Measurements from ENCODE around the gene FHIT.
"Not testable (repeated sequence)": the region's sequence is repeated elsewhere in the genome, so short reads cannot be mapped to it uniquely, and the experiment has no call there.

The FHIT gene

GRCh38 chr3:60579734-60580133, 671.5 kb downstream of the FHIT start:
- FAIRE-seq (peak; percentile 64), DNase-seq (ENCODE audit: low spot score) (peak; percentile 55)

DNA sequence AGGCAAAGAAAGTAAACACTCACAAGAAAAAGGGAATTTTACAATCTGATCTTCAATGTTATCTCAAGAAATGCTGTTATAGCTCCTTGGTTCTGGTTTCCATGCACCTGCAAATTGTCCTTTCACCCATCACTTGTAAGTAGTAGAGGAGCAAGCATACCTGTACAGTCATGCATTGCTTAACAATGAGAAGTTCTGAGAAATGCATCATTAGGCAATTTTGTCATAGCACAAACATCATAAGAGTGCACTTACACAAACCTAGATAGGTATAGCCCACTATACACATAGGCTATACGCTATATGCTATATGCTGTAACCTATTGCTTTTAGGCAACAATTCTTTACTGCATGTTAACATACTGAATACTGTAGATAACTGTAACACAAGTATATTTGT, 672.3 kb downstream of the FHIT start:
- FAIRE-seq (no peak), DNase-seq (ENCODE audit: low spot score) (no peak)

- DNase-seq (ENCODE audit: low spot score) (no peak), FAIRE-seq (no peak)
Observed at GRCh38 chr3:60577601-60578000, 673.7 kb downstream of the FHIT start.

DNA sequence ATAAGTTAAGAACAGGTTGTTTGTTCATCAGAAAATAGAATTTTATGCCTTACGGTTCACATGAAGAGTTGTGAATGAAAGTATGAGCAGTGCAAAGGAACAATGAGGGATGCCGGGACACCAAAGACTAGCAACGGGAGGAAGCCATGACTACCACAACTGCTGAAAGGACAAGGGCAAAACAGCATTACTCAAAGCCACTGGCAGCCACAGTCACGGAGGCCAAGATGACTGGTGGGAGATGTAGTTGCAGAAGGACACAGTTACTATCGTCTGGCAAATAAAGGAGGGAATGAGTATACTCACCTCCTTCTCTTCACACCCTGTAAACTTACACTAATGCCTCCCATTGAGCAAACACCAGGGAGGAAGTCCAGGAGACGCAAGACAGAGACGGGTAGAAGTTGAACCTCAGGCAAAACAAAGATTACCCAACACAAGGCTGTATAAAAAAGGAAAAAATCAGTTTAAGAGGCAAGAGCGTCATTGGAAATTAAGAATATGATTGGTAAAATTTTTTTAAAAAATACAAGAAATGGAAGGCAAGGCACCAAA, 675.5 kb downstream of the FHIT start:
- DNase-seq (ENCODE audit: low spot score) (no peak), FAIRE-seq (no peak)

DNA sequence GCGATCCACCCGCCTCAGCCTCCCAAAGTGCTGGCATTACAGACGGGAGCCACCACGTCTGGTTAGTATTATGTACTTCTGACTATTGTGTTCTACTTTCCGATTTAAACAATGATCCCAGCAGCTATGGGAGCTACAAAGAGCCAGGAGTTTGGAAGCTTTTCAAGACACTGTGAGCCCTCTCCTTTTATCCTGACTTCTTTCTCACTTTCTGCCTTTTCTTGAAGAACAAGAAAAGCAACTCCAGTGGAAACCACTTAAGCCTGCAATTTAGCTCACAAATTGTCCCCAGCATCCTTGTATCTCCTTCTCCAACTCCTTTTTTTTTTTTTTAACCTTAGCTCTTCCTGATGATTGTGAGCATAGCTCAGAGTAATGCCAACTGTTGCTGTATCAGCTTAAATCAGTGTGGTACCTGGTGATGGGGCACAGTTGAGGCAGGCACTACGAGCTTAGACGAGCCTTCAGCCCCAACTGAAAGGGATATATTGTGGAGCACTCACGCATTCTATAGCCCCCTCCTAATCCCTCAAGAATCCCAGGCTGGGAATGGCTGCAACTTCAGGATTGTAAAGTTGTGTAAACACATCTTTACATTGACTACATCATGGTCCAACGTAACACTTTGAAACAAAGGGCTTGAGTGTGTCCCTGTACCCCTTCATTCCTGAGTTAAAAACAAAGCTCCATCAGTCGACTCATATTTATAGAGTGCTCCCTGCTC, 677.0 kb downstream of the FHIT start:
- FAIRE-seq = no peak

DNA sequence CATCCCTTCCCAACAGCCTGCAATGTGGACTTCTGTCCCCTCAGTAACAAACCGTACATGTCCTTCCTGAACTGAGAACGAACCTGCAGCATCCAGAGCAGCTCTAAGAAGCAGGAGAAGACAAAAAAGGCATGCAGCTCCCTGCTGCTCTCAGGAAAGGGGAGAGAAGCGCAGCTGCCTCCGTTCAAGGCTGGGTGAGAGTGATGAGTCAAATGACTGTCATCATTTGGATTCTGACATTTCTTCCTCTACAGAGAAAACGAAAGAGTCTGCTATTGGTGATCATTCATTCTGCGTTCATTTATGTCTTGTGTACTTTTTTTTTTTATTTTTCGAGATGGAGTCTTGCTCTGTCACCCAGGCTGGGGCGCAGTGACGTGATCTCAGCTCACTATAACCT, 677.8 kb downstream of the FHIT start:
- no peak for FAIRE-seq
- DNase-seq (ENCODE audit: low spot score) = peak; percentile 34

More for the DNA sequence above, 677.0 kb downstream of the FHIT start:
- no peak for DNase-seq (ENCODE audit: low spot score)

GRCh38 chr3:60571511-60571910, 679.7 kb downstream of the FHIT start:
- no peak for DNase-seq (ENCODE audit: low spot score)
- FAIRE-seq = no peak

DNA sequence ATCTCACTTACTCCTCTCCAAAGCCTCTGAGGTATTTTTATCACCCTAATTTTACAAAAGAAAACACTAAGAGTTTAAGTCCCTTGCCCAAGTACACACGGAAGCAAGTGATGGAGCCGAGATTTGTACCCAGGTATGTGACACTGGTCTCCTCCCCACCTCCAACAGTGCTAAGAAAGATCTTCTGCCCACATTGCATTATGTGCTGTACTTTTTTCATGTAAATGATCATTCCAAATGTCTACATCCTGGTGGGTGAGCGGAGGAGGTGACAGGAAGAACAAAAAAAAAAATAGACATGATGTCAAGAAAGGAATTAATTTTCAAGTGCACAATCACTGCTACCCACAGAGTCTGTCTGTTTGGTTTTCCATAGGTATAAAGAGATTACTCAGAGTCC, 694.1 kb downstream of the FHIT start:
- no peak for DNase-seq (ENCODE audit: low spot score)
- FAIRE-seq = no peak

DNA sequence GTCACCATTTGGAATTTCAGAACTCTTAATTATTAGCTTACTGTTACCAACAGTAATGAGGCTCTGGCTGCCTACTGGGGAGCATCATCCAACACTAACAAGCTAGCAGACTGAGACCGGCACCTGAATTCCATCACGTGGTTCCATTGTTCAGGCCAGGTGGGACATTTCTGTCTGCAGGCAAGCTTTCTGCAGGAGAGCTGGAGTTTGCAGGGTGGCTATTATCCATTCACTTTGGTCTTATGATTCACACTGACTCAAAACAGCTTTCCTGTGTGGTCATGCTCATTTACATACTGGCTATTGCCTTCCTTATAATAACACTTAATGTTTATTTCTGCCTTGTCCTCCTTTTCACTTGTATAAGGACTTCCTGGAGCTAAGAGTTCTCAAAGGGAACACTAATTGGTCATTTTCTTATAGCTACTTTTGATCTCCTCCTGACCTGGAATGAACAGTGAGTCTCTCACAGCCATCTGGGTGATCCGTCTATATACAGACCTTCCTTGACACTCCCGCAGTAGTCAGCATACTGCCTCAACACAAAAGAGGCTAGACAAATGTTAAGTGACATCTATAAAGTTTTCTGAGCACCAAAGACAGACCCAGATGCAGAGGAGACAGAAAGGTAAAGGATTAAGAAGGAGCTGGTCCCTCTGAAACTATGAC, 695.4 kb downstream of the FHIT start:
- FAIRE-seq = no peak
- DNase-seq (ENCODE audit: low spot score) = no peak

DNA sequence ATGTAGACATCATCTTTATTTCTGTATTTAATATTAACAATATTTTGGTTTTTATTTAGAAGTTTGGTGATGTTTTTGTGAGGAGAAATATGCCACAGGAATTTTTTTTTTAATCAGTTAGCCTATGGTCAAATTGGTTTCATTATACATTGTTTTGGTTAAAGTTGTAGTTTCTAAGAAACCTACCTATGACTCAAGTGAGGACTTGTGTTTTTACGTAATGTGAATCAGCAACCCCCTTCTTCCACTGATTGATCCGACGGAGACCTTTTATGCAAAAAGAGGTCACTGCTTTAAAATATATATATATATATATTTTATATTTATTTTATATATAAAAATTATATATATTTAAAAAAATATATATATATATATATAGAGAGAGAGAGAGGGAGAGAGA, 698.1 kb downstream of the FHIT start:
- FAIRE-seq (no peak), DNase-seq (ENCODE audit: low spot score) (no peak)

GRCh38 chr3:60552581-60552980, 698.7 kb downstream of the FHIT start:
- DNase-seq (ENCODE audit: low spot score) (no peak), FAIRE-seq (no peak)

DNA sequence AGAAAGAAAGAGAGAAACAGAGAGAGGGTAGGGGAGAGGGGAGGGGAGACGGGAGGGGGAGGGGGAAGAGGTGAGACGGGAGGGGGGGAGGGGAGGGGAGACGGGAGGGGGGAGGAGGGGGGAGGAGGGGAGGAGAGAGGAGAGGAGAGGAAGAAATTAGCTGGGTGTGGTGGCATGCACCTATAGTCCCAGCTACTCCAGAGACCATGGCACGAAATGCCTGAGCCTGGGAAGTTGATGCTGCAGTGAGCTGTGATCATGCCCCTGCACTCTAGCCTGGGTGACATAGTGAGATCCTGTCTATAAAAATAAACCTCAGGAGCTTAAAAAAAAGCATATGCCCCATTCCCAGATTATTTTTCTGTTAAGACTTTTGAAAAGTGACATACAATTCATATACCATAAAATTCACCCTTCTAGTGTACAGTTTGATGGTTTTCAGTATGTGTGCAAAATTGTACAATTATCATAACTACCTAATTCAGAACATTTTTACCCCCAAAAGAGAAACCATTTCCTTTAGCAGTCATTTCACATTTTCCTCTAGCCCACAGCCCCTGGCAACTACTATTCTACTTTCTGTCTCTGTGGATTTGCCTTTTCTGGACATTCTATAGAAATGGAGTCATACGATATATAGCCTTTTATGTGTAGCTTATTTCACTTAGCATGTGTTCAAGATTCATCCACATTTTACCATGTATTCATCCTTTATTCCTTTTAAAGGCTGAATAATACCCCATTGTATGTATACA, 699.6 kb downstream of the FHIT start:
- DNase-seq (ENCODE audit: low spot score) (no peak), FAIRE-seq (no peak)

DNA sequence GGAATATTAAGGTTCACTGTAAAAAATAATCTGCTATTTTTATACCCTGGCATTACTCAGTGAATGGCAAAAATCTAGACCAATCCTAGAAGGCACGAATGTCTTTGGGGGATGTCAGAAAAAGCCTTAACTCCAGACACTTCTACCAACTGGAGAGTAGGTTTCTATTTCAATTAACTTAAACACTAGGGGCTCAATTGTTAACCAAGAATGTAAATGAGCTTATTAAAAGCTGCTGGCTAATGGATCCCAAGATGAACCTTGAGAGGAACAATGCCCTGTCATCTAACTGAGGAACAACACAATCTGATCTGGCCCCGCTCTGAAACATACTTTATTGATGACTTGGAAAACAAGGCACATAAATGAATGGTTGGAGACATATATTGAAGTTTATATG, 701.4 kb downstream of the FHIT start:
- FAIRE-seq (no peak), DNase-seq (ENCODE audit: low spot score) (no peak)

GRCh38 chr3:60542995-60543394, 708.3 kb downstream of the FHIT start:
- no peak for FAIRE-seq

DNA sequence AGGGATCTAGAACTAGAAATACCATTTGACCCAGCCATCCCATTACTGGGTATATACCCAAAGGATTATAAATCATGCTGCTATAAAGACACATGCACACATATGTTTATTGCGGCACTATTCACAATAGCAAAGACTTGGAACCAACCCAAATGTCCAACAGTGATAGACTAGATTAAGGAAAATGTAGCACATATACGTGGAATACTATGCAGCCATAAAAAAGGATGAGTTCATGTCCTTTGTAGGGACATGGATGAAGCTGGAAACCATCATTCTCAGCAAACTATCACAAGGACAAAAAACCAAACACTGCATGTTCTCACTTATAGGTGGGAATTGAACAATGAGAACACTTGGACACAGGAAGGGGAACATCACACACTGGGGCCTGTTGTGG, 711.9 kb downstream of the FHIT start:
- FAIRE-seq; DNase-seq (ENCODE audit: low spot score): not testable (repeated sequence)

More at GRCh38 chr3:60542995-60543394, 708.3 kb downstream of the FHIT start:
- DNase-seq (ENCODE audit: low spot score) = no peak

- FAIRE-seq (no peak), DNase-seq (ENCODE audit: low spot score) (peak; percentile 5)
Observed at GRCh38 chr3:60536420-60536819, 714.8 kb downstream of the FHIT start.

- DNase-seq (ENCODE audit: low spot score) (no peak), FAIRE-seq (no peak)
Observed at GRCh38 chr3:60531759-60532158, 719.5 kb downstream of the FHIT start.

DNA sequence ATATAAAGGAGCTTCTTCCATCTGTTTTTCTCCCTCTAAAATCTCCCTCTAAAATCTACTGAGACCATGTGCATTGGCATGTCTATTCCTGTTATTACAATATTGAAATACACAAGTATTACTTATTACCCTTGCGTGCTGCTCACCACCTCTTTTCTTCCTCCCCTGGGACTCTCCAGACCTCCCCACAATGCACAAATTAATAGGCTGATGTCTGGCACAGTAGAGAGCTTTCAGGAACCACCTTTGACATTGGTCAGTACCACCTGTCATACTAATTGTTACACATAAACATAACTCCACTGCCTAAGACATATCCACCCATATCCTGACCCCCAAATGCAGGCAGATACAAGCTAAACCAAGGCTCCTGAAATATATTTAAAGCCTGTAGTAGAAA, 722.6 kb downstream of the FHIT start:
- no peak for FAIRE-seq

DNA sequence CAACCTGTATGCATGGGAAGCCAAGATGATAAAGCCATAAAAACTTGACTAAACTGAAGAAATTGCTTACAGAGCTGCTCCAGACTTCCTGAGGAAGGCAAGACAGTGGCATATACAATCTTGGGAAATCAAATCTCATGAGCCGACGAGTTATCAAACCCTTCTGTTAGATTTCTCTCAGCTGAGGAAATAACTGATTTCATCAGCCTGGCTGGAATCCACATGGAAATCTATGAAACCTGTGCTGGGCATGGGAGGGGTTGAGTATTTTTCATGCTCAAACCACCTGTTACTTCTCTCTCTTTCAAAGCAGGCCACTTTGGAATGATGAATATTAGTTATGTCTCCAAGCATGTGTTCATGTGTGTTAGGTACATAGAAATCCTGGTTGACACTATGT, 727.7 kb downstream of the FHIT start:
- no peak for DNase-seq (ENCODE audit: low spot score)

More for the DNA sequence above, 722.6 kb downstream of the FHIT start:
- no peak for DNase-seq (ENCODE audit: low spot score)

GRCh38 chr3:60517134-60517533, 734.1 kb downstream of the FHIT start:
- DNase-seq (ENCODE audit: low spot score) (no peak), FAIRE-seq (no peak)

More for the DNA sequence above, 727.7 kb downstream of the FHIT start:
- no peak for FAIRE-seq

DNA sequence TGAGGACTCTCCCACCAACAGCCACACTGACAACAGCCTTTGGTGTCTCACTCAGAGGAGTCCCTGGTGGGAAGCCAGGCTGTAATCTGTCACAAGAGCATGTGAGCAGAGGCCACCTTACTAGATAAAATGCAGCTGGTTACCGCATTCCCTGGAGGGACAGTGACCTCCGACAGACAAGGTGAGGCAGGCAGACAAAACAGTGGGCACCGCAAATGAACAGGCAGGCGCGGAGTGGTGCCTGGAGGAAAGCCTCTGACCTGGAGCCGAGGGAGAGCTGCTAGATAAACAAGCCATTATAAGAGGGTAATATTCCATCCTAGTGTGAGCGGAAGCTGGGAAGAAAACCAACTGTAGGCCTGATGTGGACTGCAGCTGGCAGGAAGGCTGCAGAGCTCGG, 736.4 kb downstream of the FHIT start:
- no peak for DNase-seq (ENCODE audit: low spot score)
- no peak for FAIRE-seq

DNA sequence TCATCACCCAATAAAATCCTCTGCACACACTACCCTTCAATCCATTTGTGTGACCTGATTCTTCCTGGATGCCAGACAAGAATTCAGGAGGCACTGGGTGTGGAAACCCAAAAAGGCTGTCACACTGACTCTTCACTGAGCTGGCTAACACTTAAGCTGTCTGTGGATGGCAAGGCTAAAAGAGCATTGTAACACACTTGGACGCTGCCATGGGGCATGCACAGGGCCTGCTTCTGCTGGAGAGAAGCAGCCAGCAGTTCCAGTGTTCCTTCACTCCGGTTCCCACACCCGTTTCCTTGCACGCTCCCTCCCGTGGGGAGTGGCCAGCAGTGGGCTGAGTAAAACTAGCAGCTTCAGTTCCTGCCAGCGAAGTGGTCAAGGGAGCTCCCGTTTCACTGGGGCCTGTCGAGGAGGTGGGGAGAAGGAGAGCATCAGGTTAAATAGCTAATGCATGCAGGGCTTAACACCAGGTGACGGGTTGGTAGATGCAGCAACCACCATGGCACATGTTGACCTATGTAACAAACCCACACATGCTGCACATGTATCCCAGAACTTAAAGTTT, 737.1 kb downstream of the FHIT start:
- FAIRE-seq (no peak), DNase-seq (ENCODE audit: low spot score) (no peak)

Measured in RCC 7860 (cell line).